KMS-11 (cell line): Measurements from ENCODE around the gene IL22.

Experiments used
- H2AFZ ChIP-seq: fragments of 200-600 bp; sonication (generic); 2 replicates; pipeline ENCODE4 v1.6.1; 2016; ENCODE audit warnings: antibody characterized with exemption, mixed run types, low read depth
- H3K27ac ChIP-seq: fragments of 200-600 bp; sonication (generic); 2 replicates; pipeline ENCODE4 v1.6.1; 2016; ENCODE audit warnings: mild to moderate bottlenecking, mixed run types
- H3K27me3 ChIP-seq: fragments of 200-600 bp; sonication (generic); 2 replicates; pipeline ENCODE4 v1.6.1; 2017; ENCODE audit warnings: mild to moderate bottlenecking, low read depth, mixed run types, moderate library complexity; ENCODE audit not compliant: insufficient read depth
- H3K36me3 ChIP-seq: fragments of 200-600 bp; sonication (generic); 2 replicates; pipeline ENCODE4 v1.6.1; 2017; ENCODE audit warnings: mild to moderate bottlenecking, mixed run types; ENCODE audit not compliant: insufficient read depth
- H3K4me1 ChIP-seq: fragments of 200-600 bp; sonication (generic); 2 replicates; pipeline ENCODE4 v1.6.1; 2016; ENCODE audit warnings: mild to moderate bottlenecking, low read depth, mixed run types; ENCODE audit not compliant: poor library complexity, severe bottlenecking
- H3K4me2 ChIP-seq: fragments of 200-600 bp; sonication (generic); 2 replicates; pipeline ENCODE4 v1.7.0; 2016; ENCODE audit warnings: mild to moderate bottlenecking, mixed run types
- H3K4me3 ChIP-seq: fragments of 200-600 bp; sonication (generic); IDR thresholded peaks from 2 replicates; pipeline ENCODE4 v1.6.1; 2017; ENCODE audit warnings: low read depth, low read length, mixed read lengths; ENCODE audit not compliant: insufficient read depth
- H3K79me2 ChIP-seq: fragments of 200-600 bp; sonication (generic); 2 replicates; pipeline ENCODE4 v1.6.1; 2016; ENCODE audit warnings: low read depth, mixed run types; ENCODE audit not compliant: insufficient read depth
- H3K9ac ChIP-seq: fragments of 200-600 bp; sonication (generic); 2 replicates; pipeline ENCODE4 v1.6.1; 2016; ENCODE audit warnings: mild to moderate bottlenecking, mixed run types
- H4K20me1 ChIP-seq: fragments of 200-600 bp; sonication (generic); 2 replicates; pipeline ENCODE4 v1.6.1; 2016; ENCODE audit warnings: mild to moderate bottlenecking, mixed run types; ENCODE audit not compliant: insufficient read depth
- TF ChIP-seq, protein P1 (sequence below): fragments of 200-600 bp; sonication (generic); conservative IDR thresholded peaks from 2 replicates; pipeline ENCODE4 v1.6.1; 2017; ENCODE audit warnings: low read depth, mild to moderate bottlenecking, antibody characterized with exemption, low read length, moderate library complexity, mixed read lengths

Gene IL22

DNA sequence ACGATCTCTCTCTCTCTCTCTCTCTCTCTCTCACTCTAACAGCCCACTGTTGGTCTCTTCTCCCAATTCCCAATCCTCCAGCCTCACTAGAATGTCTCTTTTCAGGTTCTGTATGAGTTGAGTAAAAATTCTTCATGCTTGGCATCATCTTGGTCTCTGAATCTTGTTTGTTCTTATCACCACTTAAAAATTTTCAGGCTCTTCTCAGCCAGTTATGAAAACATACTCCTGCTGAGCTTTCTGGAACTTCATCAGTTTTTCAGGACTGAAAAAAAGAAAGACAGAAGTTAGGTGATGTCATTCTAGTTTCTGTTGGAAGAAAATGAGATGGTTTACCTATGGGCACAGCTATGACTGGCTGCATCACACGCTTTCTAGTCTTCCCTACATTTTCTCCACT lies 11.5 kb upstream of the IL22 start:
- no peak overlapping the region for H3K27ac ChIP-seq
- H4K20me1 ChIP-seq: no peaks in the 10 kb centered on the region
- no peak overlapping the region for H3K4me2 ChIP-seq
- H3K27me3 ChIP-seq: no peaks in the 10 kb centered on the region
- H3K4me3 ChIP-seq: no peak overlapping the region
- no peak overlapping the region for H2AFZ ChIP-seq
- no peak overlapping the region for H3K9ac ChIP-seq
- TF ChIP-seq, protein P1, sequence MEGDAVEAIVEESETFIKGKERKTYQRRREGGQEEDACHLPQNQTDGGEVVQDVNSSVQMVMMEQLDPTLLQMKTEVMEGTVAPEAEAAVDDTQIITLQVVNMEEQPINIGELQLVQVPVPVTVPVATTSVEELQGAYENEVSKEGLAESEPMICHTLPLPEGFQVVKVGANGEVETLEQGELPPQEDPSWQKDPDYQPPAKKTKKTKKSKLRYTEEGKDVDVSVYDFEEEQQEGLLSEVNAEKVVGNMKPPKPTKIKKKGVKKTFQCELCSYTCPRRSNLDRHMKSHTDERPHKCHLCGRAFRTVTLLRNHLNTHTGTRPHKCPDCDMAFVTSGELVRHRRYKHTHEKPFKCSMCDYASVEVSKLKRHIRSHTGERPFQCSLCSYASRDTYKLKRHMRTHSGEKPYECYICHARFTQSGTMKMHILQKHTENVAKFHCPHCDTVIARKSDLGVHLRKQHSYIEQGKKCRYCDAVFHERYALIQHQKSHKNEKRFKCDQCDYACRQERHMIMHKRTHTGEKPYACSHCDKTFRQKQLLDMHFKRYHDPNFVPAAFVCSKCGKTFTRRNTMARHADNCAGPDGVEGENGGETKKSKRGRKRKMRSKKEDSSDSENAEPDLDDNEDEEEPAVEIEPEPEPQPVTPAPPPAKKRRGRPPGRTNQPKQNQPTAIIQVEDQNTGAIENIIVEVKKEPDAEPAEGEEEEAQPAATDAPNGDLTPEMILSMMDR: no peak
- H3K4me1 ChIP-seq: peaks cover 22% of the 10 kb centered on the region
- H3K36me3 ChIP-seq: no peaks in the 10 kb centered on the region
- H3K79me2 ChIP-seq: no peaks in the 10 kb centered on the region

DNA sequence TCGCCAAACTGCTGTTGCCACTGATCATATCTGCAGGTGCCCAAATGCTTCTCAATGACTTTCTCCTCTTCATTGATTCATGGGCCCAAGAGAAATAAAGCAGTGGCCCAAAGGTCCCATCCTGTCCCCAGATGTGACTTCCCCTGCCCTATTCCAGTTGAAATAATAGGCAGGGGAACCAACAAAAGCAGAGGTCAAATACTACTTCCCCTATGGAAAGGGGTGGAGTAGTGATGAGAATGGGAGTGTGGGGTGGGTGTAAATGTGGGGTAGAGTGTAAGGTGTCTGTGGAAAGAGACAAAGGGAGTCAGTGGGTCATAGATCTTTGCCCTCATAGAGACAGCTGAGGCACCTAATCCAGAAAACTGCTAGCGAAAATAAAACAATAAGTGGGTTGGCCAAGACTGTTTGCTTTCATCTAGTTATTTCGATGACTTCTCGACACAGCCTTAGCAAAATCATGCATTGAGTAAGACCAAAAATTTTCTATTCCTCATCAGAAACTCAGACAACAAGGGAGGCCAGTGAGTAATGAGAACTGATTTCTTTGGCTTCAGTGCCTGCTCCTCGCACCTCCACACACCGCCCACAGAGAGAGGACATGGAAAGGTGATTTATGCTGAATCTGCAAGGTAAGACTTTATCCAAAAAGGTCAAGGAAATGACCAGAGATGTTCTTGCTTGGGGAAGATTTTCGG lies 10.9 kb upstream of the IL22 start:
- TF ChIP-seq, protein P1: no peak
- Histone ChIP-seq H3K4me3 (no peak overlapping the region), H4K20me1 (no peaks in the 10 kb centered on the region), H3K4me1 (peaks cover 22% of the 10 kb centered on the region), H3K36me3 (no peaks in the 10 kb centered on the region), H3K27ac (no peak overlapping the region), H3K9ac (no peak overlapping the region), H3K27me3 (no peaks in the 10 kb centered on the region), H2AFZ (no peak overlapping the region), H3K4me2 (no peak overlapping the region), H3K79me2 (no peaks in the 10 kb centered on the region)

DNA sequence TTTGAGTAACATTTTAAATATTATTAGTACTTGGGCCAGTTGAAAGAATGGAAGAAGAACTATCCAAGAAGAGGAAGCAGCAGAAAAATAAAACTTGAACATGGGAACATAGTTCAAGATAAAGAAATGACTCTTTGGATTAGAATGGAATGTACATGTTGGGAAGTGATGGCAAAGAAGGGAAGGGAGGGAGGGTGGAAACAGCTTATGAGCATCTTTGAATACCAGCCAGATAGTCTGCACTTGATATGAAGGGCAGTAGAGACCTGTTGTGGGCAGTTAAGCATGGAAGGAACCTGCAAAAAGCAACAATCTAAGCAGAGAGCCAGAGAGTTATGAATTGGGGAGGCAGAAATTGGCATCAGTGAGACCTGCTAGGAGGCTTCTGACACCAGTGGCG lies 10.0 kb upstream of the IL22 start:
- H4K20me1 ChIP-seq: no peaks in the 10 kb centered on the region
- H3K9ac ChIP-seq: no peak overlapping the region
- TF ChIP-seq, protein P1: no peak
- no peaks in the 10 kb centered on the region for H3K79me2 ChIP-seq
- no peak overlapping the region for H3K4me3 ChIP-seq
- no peaks in the 10 kb centered on the region for H3K36me3 ChIP-seq
- no peak overlapping the region for H3K4me2 ChIP-seq
- H3K4me1 ChIP-seq: peaks cover 20% of the 10 kb centered on the region
- no peaks in the 10 kb centered on the region for H3K27me3 ChIP-seq
- no peak overlapping the region for H3K27ac ChIP-seq
- no peak overlapping the region for H2AFZ ChIP-seq

DNA sequence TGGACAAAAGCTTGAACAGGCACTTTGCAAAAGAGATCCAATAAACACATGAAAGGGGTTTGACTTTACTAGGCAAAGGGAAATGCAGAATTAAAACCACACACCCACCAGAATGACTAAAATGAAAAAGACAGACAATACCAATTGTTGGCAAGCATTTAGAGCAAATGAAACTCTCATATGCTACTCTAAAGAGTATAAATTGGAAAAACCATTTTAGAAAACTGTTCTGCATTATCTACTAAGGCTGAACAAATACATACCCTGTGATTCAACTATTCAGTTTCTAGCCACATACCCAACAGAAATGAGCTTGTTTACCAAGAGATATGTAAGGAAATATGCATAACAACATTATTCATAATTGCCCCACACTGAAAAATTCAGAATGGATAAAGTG lies 8.5 kb upstream of the IL22 start:
- H3K9ac ChIP-seq: no peak overlapping the region
- no peak overlapping the region for H3K4me2 ChIP-seq
- no peak overlapping the region for H3K27ac ChIP-seq
- TF ChIP-seq, protein P1: no peak
- H3K36me3 ChIP-seq: no peaks in the 10 kb centered on the region
- H3K27me3 ChIP-seq: no peaks in the 10 kb centered on the region
- H2AFZ ChIP-seq: no peak overlapping the region
- H4K20me1 ChIP-seq: no peaks in the 10 kb centered on the region
- H3K4me3 ChIP-seq: no peak overlapping the region
- H3K4me1 ChIP-seq: peaks cover 8% of the 10 kb centered on the region
- H3K79me2 ChIP-seq: no peaks in the 10 kb centered on the region
